Right cardiac atrium (tissue), 5 donors: ENCODE results near the gene STN1. TPM values are rescaled to one million over a fixed set of nuclear protein-coding genes. Genes with fewer than 3 reads are reported as not detected.

Experiments
- ATAC-seq, 2 donors: fragments of 200-7000 bp; cut with Tn5 transposase; one replicate each; pipeline versions ENCODE4 v1.8.0 to v1.9.1; 2020; ENCODE audit warnings: moderate library complexity in 2 of 2, mild to moderate bottlenecking in 1 of 2
- DNase-seq, 3 donors: peaks; one replicate each; pipeline ENCODE4 v3.0.0-alpha.2; 2020
- H3K27ac ChIP-seq: one replicate; pipeline ENCODE4 v1.5.1; 2013; ENCODE audit warnings: mild to moderate bottlenecking, low read length, control low read depth, moderate library complexity
- H3K27me3 ChIP-seq: one replicate; pipeline ENCODE4 v1.6.1; 2013; ENCODE audit not compliant: control insufficient read depth, insufficient read depth
- H3K4me1 ChIP-seq: one replicate; pipeline ENCODE4 v1.6.1; 2013; ENCODE audit warnings: low read length; ENCODE audit not compliant: control insufficient read depth, insufficient read depth
- H3K4me3 ChIP-seq: one replicate; pipeline ENCODE4 v1.5.1; 2013; ENCODE audit warnings: low read length, control low read depth
- H3K9me3 ChIP-seq: one replicate; pipeline ENCODE4 v1.6.1; 2013; ENCODE audit warnings: low read length; ENCODE audit not compliant: control insufficient read depth
- WGBS: extraction: QIAGEN DNeasy Blood & Tissue Kit; methylation state at CpG from one replicate; pipeline ENCODE4 v1.1.7; 2013; 5-methylcytosine and 5-hydroxymethylcytosine counted together
- intact Hi-C, 4 donors: fragments of 100-400 bp; cut with DNase I; formaldehyde crosslinking; loops; one replicate each; pipeline versions ENCODE4 v1.11.0 to v1.14.0; 2022 to 2023
- polyA plus RNA-seq: library from polyadenylated mRNA; stranded (reverse); fragments of 200-250 nt; gene quantifications from one replicate; pipeline ENCODE4 v1.2.3, GENCODE V29; 2013
- total RNA-seq, 4 donors: library from RNA; stranded (reverse); fragmentation: NEBNext Ultra II Directional; extraction: Animal tissue kit (Norgen Biotek cat#: 25700); gene quantifications; one replicate each; pipeline ENCODE4 v1.2.1, GENCODE V29; 2021
- donor health status: healthy with polysubstance abuse.
- donor health status: DM: no; HTN: yes; CAD: no.
- donor health status: DM: no; HTN: no; CAD: no.
- donor health status: DM: no; HTN: yes; CAD: no; lungs with severe emphysema.
- donor health status: DM: yes; HTN: yes; CAD: no.

STN1 gene
- total and polyA plus RNA-seq, 5 donors = 24.3 to 26.8 (median 25.7) TPM

- DNase-seq = no peak
- Histone ChIP-seq H3K4me1 (no peaks in the 10 kb centered on the region), H3K27me3 (no peaks in the 10 kb centered on the region), H3K9me3 (no peaks in the 10 kb centered on the region), H3K4me3 (no peak overlapping the region), H3K27ac (no peak overlapping the region)
- no peak for ATAC-seq
- 92% methylated on average over 1 of the region's 1 CpG for WGBS
- intact Hi-C loops = no loop called here
These were observed 56.5 kb downstream of the STN1 start for GRCh38 chr10:103861505-103861904.

GRCh38 chr10:103859161-103860086, 58.6 kb downstream of the STN1 start:
- H3K27me3 ChIP-seq = no peaks in the 10 kb centered on the region
- no peak overlapping the region for H3K4me3 ChIP-seq
- DNase-seq (peak in 1 of 3 donors; percentile 62), ATAC-seq (peak; percentile 72 to 73)
- intact Hi-C loops = loop anchor here (1.0 to 10.0 kb wide), 4 partner anchors 85 to 147 kb away; no protein-coding TSS in a partner anchor
- H3K9me3 ChIP-seq = no peaks in the 10 kb centered on the region
- 57% methylated on average over 15 of the region's 15 CpGs for WGBS
- no peak overlapping the region for H3K27ac ChIP-seq
- H3K4me1 ChIP-seq = peaks cover 2% of the 10 kb centered on the region

- ATAC-seq (no peak), DNase-seq (no peak)
- Histone ChIP-seq H3K4me1 (peaks cover 9% of the 10 kb centered on the region), H3K4me3 (no peak overlapping the region), H3K27me3 (no peaks in the 10 kb centered on the region), H3K9me3 (no peaks in the 10 kb centered on the region), H3K27ac (no peak overlapping the region)
- 83% methylated on average over 5 of the region's 5 CpGs for WGBS
- intact Hi-C loops = loop anchor here in 3 of 4 donors (2.0 to 10.0 kb wide), 3 partner anchors 84 to 146 kb away; no protein-coding TSS in a partner anchor
These were observed 59.6 kb downstream of the STN1 start for GRCh38 chr10:103858360-103858759.

- H3K27ac ChIP-seq = no peak overlapping the region
- no peak for DNase-seq
These were observed 61.2 kb downstream of the STN1 start for GRCh38 chr10:103856797-103857170.

GRCh38 chr10:103855852-103856796, 61.9 kb downstream of the STN1 start:
- H3K9me3 ChIP-seq = no peaks in the 10 kb centered on the region
- no peak for DNase-seq
- ATAC-seq = no peak
- H3K4me3 ChIP-seq = peak overlapping the region; percentile 89
- no peak overlapping the region for H3K27ac ChIP-seq
- intact Hi-C loops = loop anchor here in 1 of 4 donors (5.0 to 10.0 kb wide), 2 partner anchors 81 to 144 kb away; no protein-coding TSS in a partner anchor
- peaks cover 20% of the 10 kb centered on the region for H3K4me1 ChIP-seq
- no peaks in the 10 kb centered on the region for H3K27me3 ChIP-seq
- 17% methylated on average over 34 of the region's 34 CpGs for WGBS

More at GRCh38 chr10:103856797-103857170, 61.2 kb downstream of the STN1 start:
- no peak for ATAC-seq
- no peaks in the 10 kb centered on the region for H3K9me3 ChIP-seq
- intact Hi-C loops = loop anchor here in 1 of 4 donors (5.0 to 10.0 kb wide), 2 partner anchors 82 to 144 kb away; no protein-coding TSS in a partner anchor
- no peak overlapping the region for H3K4me3 ChIP-seq
- no peaks in the 10 kb centered on the region for H3K27me3 ChIP-seq
- 90% methylated on average over 5 of the region's 5 CpGs for WGBS
- H3K4me1 ChIP-seq = peaks cover 17% of the 10 kb centered on the region

GRCh38 chr10:103855424-103855823, 62.6 kb downstream of the STN1 start, which contains the start of gene SH3PXD2A:
SH3PXD2A (minus strand) TSS chr10:103855576; CDS start chr10:103855266, 310 bp downstream.
- H3K4me1 ChIP-seq = peaks cover 25% of the 10 kb centered on the region
- under 1% methylated on average over 54 of the region's 54 CpGs for WGBS
- H3K27me3 ChIP-seq = no peaks in the 10 kb centered on the region
- intact Hi-C loops = loop anchor here in 1 of 4 donors (5.0 to 10.0 kb wide), 2 partner anchors 81 to 143 kb away; no protein-coding TSS in a partner anchor
- H3K27ac ChIP-seq = peak within 1 kb of the TSS; percentile 22
- ATAC-seq (peak; percentile 36 to 40), DNase-seq (peak; percentile 67 to 87 (median 78))
- H3K9me3 ChIP-seq = no peaks in the 10 kb centered on the region
- peak within 1 kb of the TSS; percentile 89 for H3K4me3 ChIP-seq

GRCh38 chr10:103854686-103855391, 63.1 kb downstream of the STN1 start:
- Histone ChIP-seq H3K9me3 (no peaks in the 10 kb centered on the region), H3K4me3 (peak overlapping the region; percentile 89), H3K4me1 (peaks cover 30% of the 10 kb centered on the region), H3K27ac (peak overlapping the region; percentile 22), H3K27me3 (no peaks in the 10 kb centered on the region)
- peak; percentile 58 to 81 (median 73) for DNase-seq
- WGBS = under 1% methylated on average over 53 of the region's 53 CpGs
- intact Hi-C loops = loop anchor here in 1 of 4 donors (5.0 to 10.0 kb wide), 2 partner anchors 80 to 143 kb away; no protein-coding TSS in a partner anchor
- ATAC-seq = peak; percentile 11 to 13

GRCh38 chr10:103854265-103854685, 63.7 kb downstream of the STN1 start:
- H3K9me3 ChIP-seq = no peaks in the 10 kb centered on the region
- peaks cover 31% of the 10 kb centered on the region for H3K4me1 ChIP-seq
- 6% methylated on average over 13 of the region's 13 CpGs for WGBS
- peak overlapping the region; percentile 89 for H3K4me3 ChIP-seq
- ATAC-seq = no peak
- intact Hi-C loops = loop anchor here in 1 of 4 donors (10.0 kb wide), 1 partner anchor 79 kb away; no protein-coding TSS in a partner anchor
- no peaks in the 10 kb centered on the region for H3K27me3 ChIP-seq
- H3K27ac ChIP-seq = peak overlapping the region; percentile 1
- no peak for DNase-seq

- H3K9me3 ChIP-seq = no peaks in the 10 kb centered on the region
- H3K4me1 ChIP-seq = peaks cover 33% of the 10 kb centered on the region
- DNase-seq = no peak
- no peaks in the 10 kb centered on the region for H3K27me3 ChIP-seq
- intact Hi-C loops = loop anchor here in 1 of 4 donors (10.0 kb wide), 1 partner anchor 79 kb away; no protein-coding TSS in a partner anchor
- 42% methylated on average over 9 of the region's 9 CpGs for WGBS
- no peak for ATAC-seq
- H3K27ac ChIP-seq = peak overlapping the region; percentile 1
- peak overlapping the region; percentile 89 for H3K4me3 ChIP-seq
These were observed 64.3 kb downstream of the STN1 start for GRCh38 chr10:103853428-103854264.
